Trophoblast cell (in vitro differentiated cells and primary cell): Measurements from ENCODE around the gene BIN2.

Experiments used
- DNase-seq, 2 donors: peaks; one replicate each; pipeline ENCODE4 v3.0.0-alpha.2; 2016
- H2AFZ ChIP-seq: 2 replicates; pipeline ENCODE4 v1.6.1; 2013; ENCODE audit warnings: low read length, moderate library complexity, mild to moderate bottlenecking; ENCODE audit not compliant: insufficient read depth, poor library complexity
- H2AK5ac ChIP-seq: 2 replicates; pipeline ENCODE4 v1.6.1; 2013; ENCODE audit warnings: mild to moderate bottlenecking, low read length
- H2BK120ac ChIP-seq: 2 replicates; pipeline ENCODE4 v1.6.1; 2013; ENCODE audit warnings: low read length, mild to moderate bottlenecking, moderate library complexity; ENCODE audit not compliant: insufficient read depth, poor library complexity
- H2BK12ac ChIP-seq: 2 replicates; pipeline ENCODE4 v1.6.1; 2013; ENCODE audit warnings: mild to moderate bottlenecking, low read length, moderate library complexity
- H2BK5ac ChIP-seq: 2 replicates; pipeline ENCODE4 v1.6.1; 2013; ENCODE audit warnings: low read length, low read depth, moderate library complexity, mild to moderate bottlenecking; ENCODE audit not compliant: poor library complexity
- H3K14ac ChIP-seq: 2 replicates; pipeline ENCODE4 v1.6.1; 2013; ENCODE audit warnings: mild to moderate bottlenecking, low read length
- H3K18ac ChIP-seq: 2 replicates; pipeline ENCODE4 v1.6.1; 2013; ENCODE audit warnings: mild to moderate bottlenecking, low read length
- H3K23ac ChIP-seq: 2 replicates; pipeline ENCODE4 v1.6.1; 2013; ENCODE audit warnings: low read length
- H3K27ac ChIP-seq: 2 replicates; pipeline ENCODE4 v1.5.1; 2013; ENCODE audit warnings: low read depth, mild to moderate bottlenecking, inconsistent platforms, low read length, moderate library complexity
- H3K27me3 ChIP-seq: 2 replicates; pipeline ENCODE4 v1.6.1; 2013; ENCODE audit warnings: inconsistent platforms, mild to moderate bottlenecking, low read length, moderate library complexity; ENCODE audit not compliant: insufficient read depth
- H3K36me3 ChIP-seq, 2 experiments: 1 replicate in 1 of 2; 2 replicates in 1 of 2; pipeline ENCODE4 v1.6.1; 2013; ENCODE audit warnings: low read length in 2 of 2, mild to moderate bottlenecking in 2 of 2, moderate library complexity in 1 of 2; ENCODE audit not compliant: insufficient read depth in 2 of 2, control insufficient read depth in 1 of 2
- H3K4ac ChIP-seq: 2 replicates; pipeline ENCODE4 v1.6.1; 2013; ENCODE audit warnings: low read depth, mild to moderate bottlenecking, low read length, moderate library complexity
- H3K4me1 ChIP-seq, 2 experiments: 1 replicate in 1 of 2; 2 replicates in 1 of 2; pipeline ENCODE4 v1.6.1; 2013; ENCODE audit warnings: low read length in 2 of 2, mild to moderate bottlenecking in 2 of 2, moderate library complexity in 1 of 2; ENCODE audit not compliant: insufficient read depth in 2 of 2, control insufficient read depth in 1 of 2
- H3K4me2 ChIP-seq: 2 replicates; pipeline ENCODE4 v1.6.1; 2013; ENCODE audit warnings: inconsistent platforms, mild to moderate bottlenecking, low read length, moderate library complexity
- H3K4me3 ChIP-seq: 2 replicates; pipeline ENCODE4 v1.5.1; 2013; ENCODE audit warnings: mild to moderate bottlenecking, low read depth, low read length, inconsistent platforms
- H3K79me1 ChIP-seq: one replicate; pipeline ENCODE4 v1.6.1; 2013; ENCODE audit warnings: low read length
- H3K79me2 ChIP-seq: 2 replicates; pipeline ENCODE4 v1.6.1; 2013; ENCODE audit warnings: low read length, mild to moderate bottlenecking; ENCODE audit not compliant: control insufficient read depth, insufficient read depth, poor library complexity
- H3K9ac ChIP-seq: 2 replicates; pipeline ENCODE4 v1.6.1; 2013; ENCODE audit warnings: mild to moderate bottlenecking, low read length
- H3K9me3 ChIP-seq: 2 replicates; pipeline ENCODE4 v1.6.1; 2013; ENCODE audit warnings: low read depth, mild to moderate bottlenecking, control low read depth, inconsistent platforms, low read length; ENCODE audit not compliant: insufficient read depth
- H4K12ac ChIP-seq: 2 replicates; pipeline ENCODE4 v1.6.1; 2013; ENCODE audit warnings: low read depth, mild to moderate bottlenecking, low read length, moderate library complexity
- H4K8ac ChIP-seq: 2 replicates; pipeline ENCODE4 v1.6.1; 2013; ENCODE audit warnings: low read depth, mild to moderate bottlenecking, low read length, moderate library complexity
- H4K91ac ChIP-seq: one replicate; pipeline ENCODE4 v1.6.1; 2013; ENCODE audit warnings: low read depth, mild to moderate bottlenecking, low read length, moderate library complexity
- WGBS: extraction: QIAGEN DNeasy Blood & Tissue Kit; methylation state at CpG from one replicate; pipeline ENCODE4 v1.1.7; 2013; ENCODE audit warnings: missing lambda C conversion rate; ENCODE audit not compliant: insufficient read length, insufficient coverage; ENCODE audit errors: extremely low coverage; 5-methylcytosine and 5-hydroxymethylcytosine counted together

BIN2 gene

DNA sequence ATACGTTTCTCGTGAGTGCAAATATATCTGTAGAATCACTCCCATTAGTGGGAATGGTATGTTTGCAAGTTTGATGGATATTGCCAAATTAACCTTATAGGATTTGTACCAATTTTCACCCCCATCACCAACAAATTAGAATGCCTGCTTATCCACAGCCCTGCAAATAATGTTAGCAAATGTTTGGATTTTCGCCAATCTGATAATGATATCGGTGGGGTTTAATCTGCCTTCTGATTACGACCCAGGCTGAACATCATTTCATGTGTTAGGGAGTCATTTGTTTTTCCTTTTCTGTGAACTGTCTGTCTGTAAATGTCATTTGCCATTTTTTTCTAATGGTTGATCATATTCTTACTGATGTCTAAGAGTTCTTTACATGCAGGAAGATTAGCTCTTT is 89.4 kb downstream of the BIN2 start:
- H2BK5ac ChIP-seq = no peak overlapping the region
- no peak overlapping the region for H2BK12ac ChIP-seq
- no peak overlapping the region for H3K18ac ChIP-seq
- no peak overlapping the region for H2BK120ac ChIP-seq
- WGBS = no CpG with 5 or more reads among the region's 5 CpGs
- no peaks in the 10 kb centered on the region for H3K27me3 ChIP-seq
- H4K12ac ChIP-seq = no peak overlapping the region
- no peak overlapping the region for H3K4me3 ChIP-seq
- H3K9me3 ChIP-seq = no peaks in the 10 kb centered on the region
- no peak overlapping the region for H2AK5ac ChIP-seq
- no peak overlapping the region for H3K9ac ChIP-seq
- peaks cover 3 to 5% of the 10 kb centered on the region in 2 experiments for H3K4me1 ChIP-seq
- H3K36me3 ChIP-seq = no peaks in the 10 kb centered on the region
- no peak overlapping the region for H4K8ac ChIP-seq
- H3K23ac ChIP-seq = no peak overlapping the region
- no peak overlapping the region for H4K91ac ChIP-seq
- no peak overlapping the region for H3K14ac ChIP-seq
- peaks cover 11% of the 10 kb centered on the region for H3K79me1 ChIP-seq
- no peak overlapping the region for H3K4me2 ChIP-seq
- peaks cover 4% of the 10 kb centered on the region for H3K79me2 ChIP-seq
- H3K27ac ChIP-seq = no peak overlapping the region
- no peak overlapping the region for H3K4ac ChIP-seq
- no peak for DNase-seq
- no peak overlapping the region for H2AFZ ChIP-seq

DNA sequence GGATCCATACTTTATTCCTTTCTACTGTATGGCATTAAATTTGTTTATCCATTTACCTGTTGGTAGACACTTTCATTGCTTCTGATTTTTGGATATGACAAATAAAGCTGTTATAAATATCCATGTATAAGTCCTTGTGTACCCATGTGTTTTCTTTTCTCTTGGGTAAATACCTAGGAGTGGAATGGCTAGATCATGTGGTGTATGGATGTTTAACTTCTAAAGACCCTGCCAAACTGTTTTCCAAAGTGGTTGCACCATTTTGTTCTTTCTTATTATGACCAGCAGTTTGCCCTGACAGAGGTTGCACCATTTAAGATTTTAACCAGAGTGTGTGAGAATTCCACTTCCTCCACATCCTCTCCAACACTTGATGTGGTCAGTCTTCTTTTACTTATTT is 91.3 kb downstream of the BIN2 start:
- H3K9ac ChIP-seq = no peak overlapping the region

More for the DNA sequence above, 91.3 kb downstream of the BIN2 start:
- Histone ChIP-seq H3K79me1 (no peaks in the 10 kb centered on the region), H3K4me3 (no peak overlapping the region), H4K12ac (no peak overlapping the region), H3K4ac (no peak overlapping the region), H2BK12ac (no peak overlapping the region), H4K8ac (no peak overlapping the region), H3K23ac (no peak overlapping the region), H2AK5ac (no peak overlapping the region), H3K9me3 (peaks cover 3% of the 10 kb centered on the region), H3K14ac (no peak overlapping the region), H2AFZ (no peak overlapping the region), H3K27me3 (no peaks in the 10 kb centered on the region), H4K91ac (no peak overlapping the region), H3K27ac (no peak overlapping the region), H2BK120ac (no peak overlapping the region), H3K18ac (no peak overlapping the region), H2BK5ac (no peak overlapping the region), H3K4me2 (no peak overlapping the region), H3K4me1 (no peaks in the 10 kb centered on the region), H3K36me3 (no peaks in the 10 kb centered on the region), H3K79me2 (no peaks in the 10 kb centered on the region)
- DNase-seq = no peak
